HG03159 (cell line): Measurements from ENCODE around the gene SNX11.

Experiments used
- ATAC-seq: cut with Tn5 transposase; IDR thresholded peaks from one replicate; pipeline ENCODE4 v1.9.1; 2021; ENCODE audit warnings: mild to moderate bottlenecking, moderate library complexity; ENCODE audit not compliant: unreplicated experiment

Gene SNX11

DNA sequence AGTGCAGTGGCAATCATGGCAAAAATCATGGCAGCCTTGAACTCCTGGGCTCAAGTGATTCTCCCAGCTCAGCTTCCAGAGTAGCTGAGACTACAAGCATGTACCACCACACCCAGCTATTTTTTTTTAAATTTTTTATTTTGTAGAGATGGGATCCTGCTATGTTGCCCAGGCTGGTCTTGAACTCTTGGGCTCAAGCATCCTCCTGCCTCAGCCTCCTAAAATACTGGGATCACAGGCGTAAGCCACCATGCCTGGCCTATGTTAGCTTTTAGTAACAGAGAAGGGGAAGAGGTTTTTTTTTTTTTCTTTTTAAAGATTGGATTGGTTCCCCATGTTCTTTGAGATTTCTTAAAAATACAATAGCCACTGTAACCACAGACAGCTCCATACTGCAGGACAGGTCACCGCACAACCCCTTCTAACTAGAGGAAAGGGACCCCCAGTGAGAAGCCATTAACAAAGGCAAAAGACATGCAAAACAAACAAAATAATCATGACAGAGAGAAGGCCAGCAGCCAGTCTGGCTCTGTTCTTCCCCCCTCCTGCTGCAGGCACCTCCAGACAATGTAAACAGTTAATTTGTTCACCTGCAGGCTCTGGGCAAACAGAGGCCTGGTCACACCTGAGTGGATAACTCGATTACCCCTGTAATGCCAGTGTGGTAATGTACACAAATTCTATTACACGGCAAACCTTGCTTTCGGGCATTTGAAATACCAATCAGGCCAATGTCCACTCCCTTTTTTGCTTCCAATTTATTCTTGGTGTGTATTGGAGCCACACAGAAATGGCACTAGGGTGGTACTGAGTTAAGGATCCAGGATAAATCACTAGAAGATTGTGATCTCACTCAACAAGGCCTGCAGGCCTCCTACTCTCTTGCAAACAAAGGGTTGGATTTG lies 52.9 kb downstream of the SNX11 start:
- ATAC-seq, result no peak

DNA sequence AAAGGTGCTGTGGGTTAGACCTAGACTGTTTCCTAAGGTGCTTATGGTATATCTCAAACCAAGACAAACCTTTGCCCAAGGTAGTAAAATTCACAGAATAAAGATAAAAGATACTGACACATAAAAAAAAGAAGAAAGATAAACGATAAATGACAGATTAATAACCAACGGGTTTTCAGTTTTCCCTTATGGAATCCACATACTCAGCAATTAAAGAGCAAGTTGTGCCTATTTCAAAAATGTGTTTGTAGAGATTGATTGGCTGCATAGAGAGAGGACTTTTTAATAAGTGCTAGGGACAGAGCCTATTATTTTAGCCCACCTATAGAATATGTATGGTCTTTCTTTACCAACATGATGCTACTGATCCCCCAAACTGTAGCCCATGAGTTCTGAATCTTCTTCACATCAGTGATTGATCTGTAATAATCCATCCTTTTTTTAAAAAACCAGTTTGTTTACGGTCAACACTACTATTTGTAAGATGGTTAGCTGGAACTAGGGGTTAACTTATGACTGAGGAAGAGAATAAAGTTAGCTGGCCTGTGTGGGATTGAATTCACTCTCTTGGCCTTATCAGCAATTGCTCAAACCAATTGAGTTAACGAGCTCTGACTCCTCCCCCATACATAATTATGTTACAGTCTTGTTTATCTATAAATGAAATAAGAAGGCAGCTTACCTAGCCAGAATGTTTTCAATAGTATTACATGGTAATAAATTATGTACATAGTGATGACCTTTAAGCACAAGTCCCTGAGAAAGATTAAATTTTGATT lies 53.8 kb downstream of the SNX11 start:
- ATAC-seq, result no peak

DNA sequence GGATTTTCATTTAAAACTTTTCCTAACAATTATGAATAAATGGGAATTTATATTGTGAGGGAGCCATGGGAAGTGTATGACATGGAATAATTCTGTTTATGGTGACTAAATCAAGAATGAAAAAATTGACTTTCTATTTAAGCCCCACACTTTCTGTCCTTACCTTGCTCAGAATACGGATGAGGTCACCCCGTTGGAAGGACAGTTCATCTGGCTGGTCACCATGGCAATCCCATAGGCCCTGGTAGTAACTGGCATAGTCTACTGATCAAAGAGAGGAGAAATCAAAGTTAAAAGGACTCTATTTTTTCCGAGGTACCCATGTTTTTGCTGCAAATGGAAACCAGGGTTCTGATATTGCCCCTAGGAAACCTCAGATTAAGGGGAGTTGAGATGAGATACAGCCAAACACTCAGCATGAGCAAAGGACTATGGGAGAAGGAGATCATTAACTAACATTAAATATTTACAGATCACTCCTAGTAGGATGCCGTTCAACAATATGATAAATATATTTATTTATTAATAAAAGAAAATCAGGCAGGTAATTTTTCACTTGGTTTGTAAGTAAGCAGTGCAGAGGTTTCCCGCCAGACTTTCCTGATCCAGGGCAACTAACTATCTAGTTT lies 54.9 kb downstream of the SNX11 start:
- ATAC-seq, result no peak

DNA sequence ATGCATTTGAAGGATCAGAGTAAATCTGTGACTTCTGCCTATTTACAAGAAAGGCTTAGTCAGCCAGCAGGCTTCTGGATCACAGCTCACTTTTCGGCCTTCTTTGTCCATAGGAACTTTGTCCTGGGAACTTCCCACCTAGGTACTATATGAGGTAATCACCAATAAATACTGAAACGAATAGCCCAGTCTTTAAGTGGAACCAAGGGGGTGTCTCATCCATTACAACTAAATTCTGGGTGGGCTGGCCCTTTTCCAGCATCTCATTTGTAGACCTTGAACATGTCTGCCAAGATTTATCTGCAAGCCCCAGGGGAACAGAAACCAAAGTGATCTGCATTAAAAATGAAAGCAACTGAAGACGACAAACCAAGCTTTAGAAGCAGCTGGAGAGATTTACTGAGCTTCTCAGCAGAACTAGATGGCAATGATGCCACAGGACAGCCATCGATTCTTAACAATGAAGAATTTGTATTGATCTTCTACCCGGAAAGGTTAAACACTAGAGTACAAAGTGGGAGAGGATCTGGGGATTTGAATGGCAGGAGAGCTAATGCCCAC lies 55.5 kb downstream of the SNX11 start:
- ATAC-seq, result no peak

DNA sequence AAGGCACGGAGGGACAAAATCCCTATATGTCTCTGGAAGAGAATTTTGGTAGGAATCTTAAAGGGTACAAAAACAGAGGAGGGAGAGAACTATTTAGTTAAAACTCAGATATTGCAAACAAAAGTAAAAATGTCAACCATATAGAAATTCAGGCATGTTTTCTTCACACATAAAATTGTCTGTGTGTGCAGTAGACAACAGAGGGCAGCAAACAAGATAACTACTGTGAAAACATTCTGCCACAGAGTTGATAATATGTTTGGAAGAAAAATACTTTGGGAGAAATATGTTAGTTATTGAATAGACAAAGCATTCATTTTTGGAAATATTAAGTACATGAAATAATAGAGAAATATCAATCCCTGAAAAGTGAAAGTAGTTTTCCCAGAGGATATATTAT lies 56.2 kb downstream of the SNX11 start:
- no peak for ATAC-seq

DNA sequence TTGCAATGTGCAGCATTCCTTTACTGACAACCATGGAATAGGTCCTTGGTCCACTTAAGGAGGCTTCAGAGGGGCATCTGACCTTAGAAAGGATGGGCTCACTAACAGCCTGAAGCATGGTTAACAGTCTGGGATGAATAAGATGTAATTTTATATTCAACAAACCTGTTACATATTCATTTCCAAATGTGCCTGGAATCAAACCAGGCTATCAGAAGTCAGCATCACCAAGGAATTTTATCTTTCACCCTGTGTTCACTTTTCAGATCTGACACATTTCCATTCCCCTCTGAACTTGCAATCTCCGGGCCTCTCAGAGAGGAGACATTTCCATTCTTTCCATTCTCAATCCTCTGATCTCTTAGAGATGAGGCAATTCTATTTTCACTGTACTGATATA lies 62.4 kb downstream of the SNX11 start:
- ATAC-seq, result no peak
